H9 (cell line): ENCODE measurements around the gene DMAC2L. TPM values are rescaled to one million over a fixed set of nuclear protein-coding genes. Genes with fewer than 3 reads are reported as not detected.

ENCODE experiments used
- DNase-seq: peaks from one replicate; pipeline ENCODE4 v3.0.0-alpha.2; 2017
- H2AFZ ChIP-seq: one replicate; pipeline ENCODE4 v1.6.1; 2013; ENCODE audit warnings: mild to moderate bottlenecking, low read length, control low read depth, moderate library complexity
- H2AK5ac ChIP-seq: 2 replicates; pipeline ENCODE4 v1.6.1; 2013; ENCODE audit warnings: low read length, control low read depth, mixed read lengths; ENCODE audit not compliant: insufficient read length
- H2BK120ac ChIP-seq: one replicate; pipeline ENCODE4 v1.6.1; 2013; ENCODE audit warnings: low read depth, mild to moderate bottlenecking, low read length, control low read depth, inconsistent platforms; ENCODE audit not compliant: poor library complexity, severe bottlenecking
- H2BK12ac ChIP-seq: 2 replicates; pipeline ENCODE4 v1.6.1; 2013; ENCODE audit warnings: low read length, control low read depth, mixed read lengths, low read depth; ENCODE audit not compliant: insufficient read length
- H2BK15ac ChIP-seq: 2 replicates; pipeline ENCODE4 v1.6.1; 2013; ENCODE audit warnings: low read depth, low read length, control low read depth
- H2BK20ac ChIP-seq: one replicate; pipeline ENCODE4 v1.6.1; 2013; ENCODE audit warnings: low read depth, mild to moderate bottlenecking, low read length, control low read depth, inconsistent platforms; ENCODE audit not compliant: poor library complexity, severe bottlenecking
- H2BK5ac ChIP-seq: 2 replicates; pipeline ENCODE4 v1.6.1; 2013; ENCODE audit warnings: low read length, control low read depth, mixed read lengths; ENCODE audit not compliant: insufficient read length
- H3K14ac ChIP-seq: 2 replicates; pipeline ENCODE4 v1.6.1; 2013; ENCODE audit warnings: low read length, control low read depth; ENCODE audit not compliant: insufficient read depth
- H3K18ac ChIP-seq: 2 replicates; pipeline ENCODE4 v1.6.1; 2013; ENCODE audit warnings: low read depth, mild to moderate bottlenecking, mixed read lengths, low read length, control low read depth; ENCODE audit not compliant: insufficient read length
- H3K23ac ChIP-seq: 2 replicates; pipeline ENCODE4 v1.6.1; 2013; ENCODE audit warnings: low read length, control low read depth, mixed read lengths, low read depth; ENCODE audit not compliant: insufficient read length
- H3K23me2 ChIP-seq: 2 replicates; pipeline ENCODE4 v1.6.1; 2013; ENCODE audit warnings: low read depth, mild to moderate bottlenecking, mixed read lengths, low read length, control low read depth; ENCODE audit not compliant: insufficient read length, poor library complexity, severe bottlenecking
- H3K27ac ChIP-seq: 2 replicates; pipeline ENCODE4 v1.5.1; 2013; ENCODE audit warnings: low read length, control low read depth, mixed read lengths, low read depth; ENCODE audit not compliant: insufficient read length
- H3K27me3 ChIP-seq: 2 replicates; pipeline ENCODE4 v1.6.1; 2013; ENCODE audit warnings: low read length, control low read depth, inconsistent platforms; ENCODE audit not compliant: insufficient read depth
- H3K4ac ChIP-seq: 2 replicates; pipeline ENCODE4 v1.6.1; 2013; ENCODE audit warnings: low read depth, mild to moderate bottlenecking, control low read depth, inconsistent platforms, low read length, moderate library complexity
- H3K4me1 ChIP-seq: 2 replicates; pipeline ENCODE4 v1.6.1; 2013; ENCODE audit warnings: low read length, control low read depth, inconsistent platforms; ENCODE audit not compliant: insufficient read depth
- H3K4me2 ChIP-seq: 2 replicates; pipeline ENCODE4 v1.6.1; 2013; ENCODE audit warnings: low read length, control low read depth, mixed read lengths; ENCODE audit not compliant: insufficient read length, insufficient read depth
- H3K56ac ChIP-seq: 2 replicates; pipeline ENCODE4 v1.6.1; 2013; ENCODE audit warnings: low read depth, mild to moderate bottlenecking, mixed read lengths, low read length, control low read depth; ENCODE audit not compliant: insufficient read length
- H3K79me1 ChIP-seq: 2 replicates; pipeline ENCODE4 v1.6.1; 2013; ENCODE audit warnings: low read depth, mild to moderate bottlenecking, moderate library complexity, low read length, control low read depth, inconsistent platforms; ENCODE audit not compliant: insufficient read depth, poor library complexity, severe bottlenecking
- H3K79me2 ChIP-seq: 2 replicates; pipeline ENCODE4 v1.6.1; 2013; ENCODE audit warnings: low read length, control low read depth, inconsistent platforms; ENCODE audit not compliant: insufficient read depth
- H3K9ac ChIP-seq: 2 replicates; pipeline ENCODE4 v1.6.1; 2013; ENCODE audit warnings: low read length, control low read depth, mixed read lengths; ENCODE audit not compliant: insufficient read length; ENCODE audit errors: extremely low read depth
- H3K9me3 ChIP-seq: one replicate; pipeline ENCODE4 v1.6.1; 2013; ENCODE audit warnings: low read depth, low read length, inconsistent platforms; ENCODE audit not compliant: control insufficient read depth
- H3T11ph ChIP-seq: one replicate; pipeline ENCODE4 v1.6.1; 2013; ENCODE audit warnings: mild to moderate bottlenecking, low read length, control low read depth, inconsistent platforms
- H4K20me1 ChIP-seq: one replicate; pipeline ENCODE4 v1.6.1; 2013; ENCODE audit not compliant: control insufficient read depth, insufficient read length, insufficient read depth
- H4K5ac ChIP-seq: 2 replicates; pipeline ENCODE4 v1.6.1; 2013; ENCODE audit warnings: low read depth, mild to moderate bottlenecking, mixed read lengths, low read length, control low read depth; ENCODE audit not compliant: insufficient read length
- H4K8ac ChIP-seq: replicated peaks from 2 replicates; pipeline ENCODE4 v1.6.1; 2013; ENCODE audit warnings: low read length, control low read depth, mixed read lengths, low read depth; ENCODE audit not compliant: insufficient read length
- H4K91ac ChIP-seq: 2 replicates; pipeline ENCODE4 v1.6.1; 2013; ENCODE audit warnings: low read depth, mild to moderate bottlenecking, moderate library complexity, mixed read lengths, low read length, control low read depth; ENCODE audit not compliant: insufficient read length
- H3K27ac Mint-ChIP-seq, 3 experiments: 2 replicates in 2 of 3; 3 replicates in 1 of 3; pipeline ENCODE4 v1.8.0; 2020 to 2021; ENCODE audit warnings: mixed read lengths in 3 of 3, mild to moderate bottlenecking in 1 of 3, moderate library complexity in 1 of 3
- H3K27me3 Mint-ChIP-seq: 2 replicates; pipeline ENCODE4 v1.8.0; 2021; ENCODE audit warnings: low read depth, mild to moderate bottlenecking, moderate library complexity, mixed read lengths
- H3K36me3 Mint-ChIP-seq, 3 experiments: 2 replicates in 2 of 3; 3 replicates in 1 of 3; pipeline ENCODE4 v1.8.0; 2020 to 2021; ENCODE audit warnings: low read depth in 3 of 3, mixed read lengths in 3 of 3; ENCODE audit not compliant: insufficient read depth in 1 of 3
- H3K4me1 Mint-ChIP-seq, 2 experiments: 2 replicates each; pipeline ENCODE4 v1.8.0; 2020; ENCODE audit warnings: mixed read lengths in 2 of 2
- H3K4me3 Mint-ChIP-seq, 2 experiments: 2 replicates in 1 of 2; 3 replicates in 1 of 2; pipeline ENCODE4 v1.8.0; 2020 to 2021; ENCODE audit warnings: mild to moderate bottlenecking in 2 of 2, mixed read lengths in 2 of 2, moderate library complexity in 1 of 2
- H3K9me3 Mint-ChIP-seq, 2 experiments: 2 replicates in 1 of 2; 3 replicates in 1 of 2; pipeline ENCODE4 v1.8.0; 2020; ENCODE audit warnings: mild to moderate bottlenecking in 2 of 2, mixed read lengths in 2 of 2, moderate library complexity in 1 of 2
- CTCF ChIP-seq: fragments of 200-600 bp; sonication (generic); conservative IDR thresholded peaks from 3 replicates; pipeline ENCODE4 v1.8.0; 2021; ENCODE audit warnings: antibody characterized with exemption, mild to moderate bottlenecking
- total RNA-seq: library from RNA; stranded (reverse); gene quantifications from 2 replicates; pipeline ENCODE4 v1.2.1, GENCODE V29; 2021

DMAC2L gene
- total RNA-seq, 1 experiment from 2014 or later = 22.4 TPM

DNA sequence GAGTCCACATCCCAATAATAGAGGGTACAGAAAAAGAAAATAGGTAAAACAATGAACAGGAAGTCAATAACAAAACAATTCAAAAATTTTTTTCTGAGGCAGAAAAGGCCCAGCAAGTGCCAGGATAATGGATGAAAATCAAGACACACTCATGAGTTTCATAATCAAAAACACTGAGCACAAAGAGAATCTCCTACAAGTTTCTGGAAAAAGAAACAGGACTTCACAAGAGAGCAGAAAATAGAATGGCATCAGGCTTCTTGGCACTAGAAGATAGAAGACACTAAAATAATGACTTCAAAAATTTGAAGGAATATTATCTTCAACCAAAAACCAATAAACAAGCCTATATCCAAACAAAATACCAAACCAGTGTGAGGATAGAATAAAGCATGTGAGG is 36.8 kb downstream of the DMAC2L start:
- Histone ChIP-seq H4K8ac (no peak overlapping the region), H3K23me2 (no peaks in the 10 kb centered on the region), H3K9ac (no peak overlapping the region), H3K27me3 (no peaks in the 10 kb centered on the region), H2BK120ac (no peak overlapping the region), H2BK20ac (no peak overlapping the region), H2AK5ac (no peak overlapping the region), H3K14ac (no peak overlapping the region), H3K18ac (no peak overlapping the region), H4K91ac (no peak overlapping the region), H3K27ac (no peak overlapping the region), H3K4me1 (no peaks in the 10 kb centered on the region; the same call in 1 of the 2 replicates), H3K79me1 (no peaks in the 10 kb centered on the region), H2BK12ac (no peak overlapping the region), H3K56ac (no peak overlapping the region), H3K79me2 (no peaks in the 10 kb centered on the region; the same call in 1 of the 2 replicates), H3T11ph (no peak overlapping the region), H3K4me2 (no peak overlapping the region), H4K20me1 (no peaks in the 10 kb centered on the region), H2BK5ac (no peak overlapping the region), H2AFZ (no peak overlapping the region), H4K5ac (no peak overlapping the region), H3K9me3 (no peaks in the 10 kb centered on the region), H2BK15ac (no peak overlapping the region), H3K4ac (no peak overlapping the region), H3K23ac (no peak overlapping the region)
- Mint-ChIP-seq H3K27ac (no peak overlapping the region), H3K27me3 (no peaks in the 10 kb centered on the region; the same call in 1 of the 2 replicates), H3K36me3 (no peaks in the 10 kb centered on the region), H3K9me3 (no peaks in the 10 kb centered on the region), H3K4me1 (peaks cover 8 to 17% of the 10 kb centered on the region in 2 experiments), H3K4me3 (no peak overlapping the region)
- DNase-seq = no peak
- TF ChIP-seq CTCF = no peak
